NB4 (cell line): ENCODE measurements around the gene ZCCHC3.

Experiments
- DNase-seq: peaks from one replicate; pipeline ENCODE4 v3.0.0; 2010; ENCODE audit warnings: low read depth
- H3K4me3 ChIP-seq: one replicate; pipeline ENCODE4 v1.5.1; 2011; ENCODE audit warnings: mild to moderate bottlenecking, low read depth, low read length, moderate library complexity
- MYC ChIP-seq: IDR thresholded peaks from 2 replicates; pipeline ENCODE4 v1.6.1; 2011; ENCODE audit warnings: low read depth, low read length
- POLR2A ChIP-seq: IDR thresholded peaks from 2 replicates; pipeline ENCODE4 v1.6.1; 2011; ENCODE audit warnings: mild to moderate bottlenecking; ENCODE audit not compliant: insufficient read length; ENCODE audit errors: extremely low read depth
- TF ChIP-seq, protein P1 (sequence below): IDR thresholded peaks from one replicate; pipeline ENCODE4 v1.5.1; 2012; ENCODE audit warnings: low read depth, low read length
- TF ChIP-seq, protein P2 (sequence below): IDR thresholded peaks from 2 replicates; pipeline ENCODE4 v1.6.1; 2011; ENCODE audit warnings: low read depth, low read length

Gene ZCCHC3

DNA sequence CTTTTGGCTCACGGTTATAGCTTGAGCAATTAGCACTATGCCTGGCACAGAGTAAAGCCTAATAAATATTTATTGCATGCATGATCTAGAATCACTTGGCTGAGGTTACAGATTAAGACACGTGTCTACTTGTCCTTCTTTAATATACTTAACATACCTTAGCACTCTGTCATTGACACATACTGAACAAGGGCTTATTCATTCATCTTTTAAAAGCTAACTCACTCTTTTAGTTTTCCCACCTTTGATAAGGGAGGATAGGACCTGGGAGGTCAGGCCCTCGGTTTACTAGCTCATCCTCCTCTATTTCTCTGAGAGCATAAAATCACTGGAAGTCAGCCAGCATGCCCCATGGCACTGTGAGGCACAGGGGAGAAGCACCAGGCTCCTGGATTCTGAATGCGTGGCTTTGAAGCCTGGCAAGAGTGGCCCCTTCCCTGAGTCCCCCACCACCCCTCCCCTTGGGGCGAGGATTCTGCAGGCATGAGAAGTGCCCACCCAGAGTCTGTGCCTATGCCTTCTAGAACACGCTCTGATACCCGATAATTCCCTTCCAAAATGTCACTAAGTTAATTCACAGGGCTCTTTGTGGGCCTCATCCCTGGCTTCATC, 11.2 kb downstream of the ZCCHC3 start:
- no peak overlapping the region for H3K4me3 ChIP-seq
- DNase-seq, result no peak
- TF ChIP-seq POLR2A, result no peak

DNA sequence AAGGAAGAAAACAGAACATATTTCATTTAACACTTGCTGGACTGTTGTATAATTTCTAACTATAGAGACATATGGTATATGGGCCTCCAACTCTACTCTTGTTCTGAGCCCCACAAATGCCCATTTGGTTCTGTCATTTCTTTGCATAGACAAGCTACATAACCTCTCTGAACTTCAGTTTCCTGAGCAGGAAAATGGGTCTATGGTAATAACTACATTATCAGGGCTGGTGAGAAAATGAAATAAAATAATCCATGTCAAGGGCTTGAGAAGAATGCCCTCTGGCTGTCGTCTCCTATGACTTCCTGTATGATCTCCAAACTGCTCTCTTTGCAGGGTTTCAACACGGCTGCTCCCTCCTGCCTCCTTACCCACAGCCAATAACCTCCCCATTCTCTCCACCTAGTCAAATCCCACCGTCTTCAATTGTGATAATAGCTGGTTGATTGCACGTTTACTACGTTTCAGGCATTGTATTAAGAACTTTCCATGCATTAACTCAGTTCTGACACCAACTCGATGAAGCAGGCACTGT, 12.0 kb downstream of the ZCCHC3 start:
- TF ChIP-seq POLR2A, result no peak
- TF ChIP-seq, protein P1, sequence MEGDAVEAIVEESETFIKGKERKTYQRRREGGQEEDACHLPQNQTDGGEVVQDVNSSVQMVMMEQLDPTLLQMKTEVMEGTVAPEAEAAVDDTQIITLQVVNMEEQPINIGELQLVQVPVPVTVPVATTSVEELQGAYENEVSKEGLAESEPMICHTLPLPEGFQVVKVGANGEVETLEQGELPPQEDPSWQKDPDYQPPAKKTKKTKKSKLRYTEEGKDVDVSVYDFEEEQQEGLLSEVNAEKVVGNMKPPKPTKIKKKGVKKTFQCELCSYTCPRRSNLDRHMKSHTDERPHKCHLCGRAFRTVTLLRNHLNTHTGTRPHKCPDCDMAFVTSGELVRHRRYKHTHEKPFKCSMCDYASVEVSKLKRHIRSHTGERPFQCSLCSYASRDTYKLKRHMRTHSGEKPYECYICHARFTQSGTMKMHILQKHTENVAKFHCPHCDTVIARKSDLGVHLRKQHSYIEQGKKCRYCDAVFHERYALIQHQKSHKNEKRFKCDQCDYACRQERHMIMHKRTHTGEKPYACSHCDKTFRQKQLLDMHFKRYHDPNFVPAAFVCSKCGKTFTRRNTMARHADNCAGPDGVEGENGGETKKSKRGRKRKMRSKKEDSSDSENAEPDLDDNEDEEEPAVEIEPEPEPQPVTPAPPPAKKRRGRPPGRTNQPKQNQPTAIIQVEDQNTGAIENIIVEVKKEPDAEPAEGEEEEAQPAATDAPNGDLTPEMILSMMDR, result no peak
- TF ChIP-seq, protein P2, sequence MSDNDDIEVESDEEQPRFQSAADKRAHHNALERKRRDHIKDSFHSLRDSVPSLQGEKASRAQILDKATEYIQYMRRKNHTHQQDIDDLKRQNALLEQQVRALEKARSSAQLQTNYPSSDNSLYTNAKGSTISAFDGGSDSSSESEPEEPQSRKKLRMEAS, result no peak
- TF ChIP-seq MYC, result no peak; the same call in 1 of the 2 replicates
- DNase-seq, result no peak
- no peak overlapping the region for H3K4me3 ChIP-seq

DNA sequence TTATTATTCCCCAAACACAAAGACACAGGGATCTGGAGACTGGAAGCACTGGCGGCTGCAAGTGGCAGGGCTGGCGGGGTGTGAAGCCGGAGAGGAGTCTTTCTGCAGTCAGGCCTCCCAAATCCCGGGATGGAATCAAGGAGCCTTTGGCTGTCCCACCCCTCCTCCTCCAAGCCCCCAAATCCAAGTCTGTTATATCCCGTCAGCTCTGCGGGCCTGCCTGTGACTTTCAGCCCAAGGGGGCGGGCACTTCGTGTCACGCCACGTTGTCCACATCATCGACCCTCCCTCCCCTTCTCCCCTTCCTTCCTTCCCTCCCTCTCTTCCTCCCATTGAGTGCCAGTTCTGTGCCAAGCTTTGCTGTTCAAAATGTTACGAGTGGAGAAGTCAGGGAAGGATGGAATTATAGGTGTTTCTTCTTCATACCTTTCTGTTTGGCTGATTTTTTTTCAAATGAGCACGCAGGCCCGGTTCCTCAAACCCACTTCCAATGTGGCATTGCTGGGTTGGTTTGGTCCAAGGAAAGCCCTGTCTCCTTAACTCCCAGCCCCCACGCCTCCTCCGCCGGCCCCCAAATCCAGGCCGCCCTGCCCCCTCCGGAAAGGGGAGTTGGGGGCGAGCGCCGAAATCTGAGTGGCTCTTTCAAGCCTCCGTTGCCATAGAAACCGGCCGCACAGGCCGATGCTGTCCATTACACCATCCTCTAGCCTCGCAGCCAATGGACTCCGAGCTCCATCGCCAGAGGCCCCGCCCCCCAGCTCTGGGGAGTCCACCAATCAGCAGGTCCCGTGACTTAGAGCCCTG, 12.7 kb downstream of the ZCCHC3 start:
- no peak overlapping the region for H3K4me3 ChIP-seq
- peak; percentile 47 for DNase-seq
- TF ChIP-seq, protein P1, result no peak
- TF ChIP-seq MYC, result no peak
- TF ChIP-seq, protein P2, result no peak
- no peak for TF ChIP-seq POLR2A

DNA sequence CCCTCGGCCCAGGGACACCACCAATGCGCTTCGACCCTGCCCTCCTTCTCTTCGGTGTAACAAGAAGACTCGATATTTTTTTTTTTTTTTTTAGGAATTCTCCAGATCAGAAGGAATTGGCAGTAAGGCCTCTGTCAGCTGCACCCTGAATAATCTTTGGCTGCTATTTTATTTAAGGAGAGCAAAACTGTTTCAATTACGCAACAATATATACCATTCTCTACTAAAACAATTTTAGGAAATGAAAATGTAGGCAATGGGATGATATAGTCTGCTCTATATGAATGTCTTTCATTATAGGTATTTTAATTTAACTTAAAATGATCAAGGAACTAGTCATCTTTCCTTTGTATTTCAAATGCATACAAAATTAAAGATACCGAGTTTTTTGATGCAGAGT, 13.3 kb downstream of the ZCCHC3 start:
- H3K4me3 ChIP-seq, result no peak overlapping the region
- DNase-seq, result no peak
- no peak for TF ChIP-seq POLR2A
- TF ChIP-seq, protein P1, result no peak
- no peak for TF ChIP-seq MYC
- TF ChIP-seq, protein P2, result no peak

DNA sequence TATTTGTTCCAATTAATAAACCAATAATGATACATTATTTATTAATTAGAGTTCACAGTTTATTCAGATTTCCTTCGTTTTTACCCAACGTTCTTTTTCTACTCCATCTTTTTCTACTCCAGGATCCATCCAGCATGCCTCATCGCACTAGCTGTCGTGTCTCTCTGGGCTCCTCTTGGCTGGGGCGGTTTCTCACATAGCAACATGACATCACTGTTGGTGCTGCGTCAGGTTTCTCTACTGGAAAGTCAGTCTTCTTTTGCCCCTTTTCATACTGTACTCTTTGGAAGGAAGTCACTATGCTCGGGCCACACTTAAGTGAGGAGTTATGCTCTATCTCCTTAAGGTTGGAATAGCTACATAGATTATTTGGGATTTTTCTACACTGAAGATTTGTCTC, 14.2 kb downstream of the ZCCHC3 start:
- H3K4me3 ChIP-seq, result no peak overlapping the region
- TF ChIP-seq, protein P1, result no peak
- TF ChIP-seq POLR2A (no peak), MYC (no peak)
- TF ChIP-seq, protein P2, result no peak
- no peak for DNase-seq

DNA sequence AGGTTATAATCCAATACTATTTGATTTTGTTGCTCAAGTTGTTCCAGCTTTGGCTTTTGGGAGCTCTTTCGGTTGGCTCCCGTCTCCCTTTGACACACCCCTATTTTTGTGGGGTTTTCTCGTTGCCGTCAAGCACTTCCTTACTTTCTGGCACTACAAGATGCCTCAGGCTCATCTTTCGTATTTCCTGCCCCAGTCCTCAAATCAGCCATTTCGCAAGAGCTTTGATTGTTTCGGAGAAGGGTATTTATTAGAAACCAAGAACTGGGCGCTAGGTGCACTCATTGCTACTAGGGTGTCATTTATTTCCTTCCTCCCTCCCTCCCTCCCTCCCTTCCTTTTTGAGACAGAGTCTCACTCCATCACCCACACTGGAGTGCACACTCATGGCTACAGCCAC, 14.7 kb downstream of the ZCCHC3 start:
- DNase-seq, result no peak

More for the DNA sequence above, 14.7 kb downstream of the ZCCHC3 start:
- TF ChIP-seq, protein P2, result no peak
- TF ChIP-seq, protein P1, result no peak
- TF ChIP-seq MYC (no peak), POLR2A (no peak)
- H3K4me3 ChIP-seq, result no peak overlapping the region
